AG09309 (cell line): Measurements from ENCODE around the gene DNASE1L2.

Experiments used
- DNase-seq: peaks from one replicate; pipeline ENCODE4 v3.0.0-alpha.2; 2010; ENCODE audit warnings: low read depth
- H3K4me3 ChIP-seq: 2 replicates; pipeline ENCODE4 v1.5.1; 2011; ENCODE audit warnings: mild to moderate bottlenecking, low read depth, low read length, moderate library complexity; ENCODE audit not compliant: control insufficient read depth
- CTCF ChIP-seq: IDR thresholded peaks from 2 replicates; pipeline ENCODE4 v1.5.1; 2011; ENCODE audit warnings: mild to moderate bottlenecking, low read depth, low read length, inconsistent platforms; ENCODE audit not compliant: insufficient read depth, control insufficient read depth; ENCODE audit errors: missing control alignments

Gene DNASE1L2

GRCh38 chr16:2278956-2279800, 42.9 kb downstream of the DNASE1L2 start:
- no peak for TF ChIP-seq CTCF
- H3K4me3 ChIP-seq: no peak overlapping the region
- DNase-seq: no peak

- no peak for DNase-seq
- no peak overlapping the region for H3K4me3 ChIP-seq
- TF ChIP-seq CTCF: no peak
These were observed 44.2 kb downstream of the DNASE1L2 start for GRCh38 chr16:2280461-2280860.

GRCh38 chr16:2280981-2281542, 44.8 kb downstream of the DNASE1L2 start:
- DNase-seq: no peak
- H3K4me3 ChIP-seq: no peak overlapping the region
- no peak for TF ChIP-seq CTCF

- no peak for TF ChIP-seq CTCF
- H3K4me3 ChIP-seq: no peak overlapping the region
These were observed 46.0 kb downstream of the DNASE1L2 start for GRCh38 chr16:2282262-2282661.

GRCh38 chr16:2282866-2283555, 46.8 kb downstream of the DNASE1L2 start:
- H3K4me3 ChIP-seq: no peak overlapping the region
- no peak for TF ChIP-seq CTCF
- no peak for DNase-seq

More at GRCh38 chr16:2282262-2282661, 46.0 kb downstream of the DNASE1L2 start:
- DNase-seq: no peak

GRCh38 chr16:2284001-2284770, 47.9 kb downstream of the DNASE1L2 start:
- no peak for TF ChIP-seq CTCF
- no peak for DNase-seq
- H3K4me3 ChIP-seq: no peak overlapping the region
